CD14-positive monocyte (primary cell): Measurements from ENCODE around the gene ZNF280D. TPM values are rescaled to one million over a fixed set of nuclear protein-coding genes. Genes with fewer than 3 reads are reported as not detected.

Experiments used
- DNase-seq, 3 donors: peaks; one replicate each; pipeline ENCODE4 v3.0.0-alpha.2; 2011 to 2022
- H2AFZ ChIP-seq: 2 replicates; pipeline ENCODE4 v1.6.0; 2012; ENCODE audit warnings: mild to moderate bottlenecking, low read depth, low read length, inconsistent platforms; ENCODE audit not compliant: insufficient read depth, poor library complexity, severe bottlenecking
- H3K27ac ChIP-seq, 2 donors: 1 replicate in 1 of 2; 2 replicates in 1 of 2; pipeline ENCODE4 v1.5.1; 2012 to 2013; ENCODE audit warnings: low read length in 2 of 2, control low read depth in 1 of 2, inconsistent platforms in 1 of 2, low read depth in 1 of 2, mild to moderate bottlenecking in 1 of 2
- H3K27me3 ChIP-seq, 2 donors: one replicate each; pipeline versions ENCODE4 v1.6.0 to v1.6.1; 2011 to 2013; ENCODE audit warnings: low read length in 2 of 2; ENCODE audit not compliant: control insufficient read depth in 2 of 2, insufficient read depth in 2 of 2
- H3K36me3 ChIP-seq, 2 donors: replicated peaks in 1 of 2; 1 replicate in 1 of 2; 2 replicates in 1 of 2; pipeline versions ENCODE4 v1.5.1 to v1.6.1; 2012 to 2013; ENCODE audit warnings: low read length in 2 of 2, control low read depth in 1 of 2, inconsistent platforms in 1 of 2, mild to moderate bottlenecking in 1 of 2; ENCODE audit not compliant: insufficient read depth in 2 of 2, control insufficient read depth in 1 of 2
- H3K4me1 ChIP-seq, 2 donors: 1 replicate in 1 of 2; 2 replicates in 1 of 2; pipeline versions ENCODE4 v1.5.1 to v1.6.1; 2012 to 2013; ENCODE audit warnings: low read length in 2 of 2, control low read depth in 1 of 2, inconsistent platforms in 1 of 2, mild to moderate bottlenecking in 1 of 2, moderate library complexity in 1 of 2; ENCODE audit not compliant: insufficient read depth in 2 of 2, control insufficient read depth in 1 of 2
- H3K4me2 ChIP-seq: replicated peaks from 2 replicates; pipeline ENCODE3; 2012; ENCODE audit warnings: low read length, moderate library complexity, mild to moderate bottlenecking; ENCODE audit not compliant: poor library complexity, severe bottlenecking; ENCODE audit errors: extremely low read depth
- H3K4me3 ChIP-seq, 3 experiments: fragments of 200-600 bp in 1 of 3; sonication (generic) in 1 of 3; replicated peaks in 1 of 3; 1 replicate in 2 of 3; 2 replicates in 1 of 3; pipeline ENCODE4 v1.5.1; 2011 to 2013; ENCODE audit warnings: low read length in 3 of 3, mild to moderate bottlenecking in 3 of 3, control low read depth in 2 of 3, low read depth in 2 of 3, inconsistent platforms in 1 of 3, moderate library complexity in 1 of 3
- H3K79me2 ChIP-seq: 2 replicates; pipeline ENCODE4 v1.6.0; 2012; ENCODE audit warnings: mild to moderate bottlenecking, control low read depth, inconsistent platforms, low read length, moderate library complexity; ENCODE audit not compliant: insufficient read depth
- H3K9ac ChIP-seq: 2 replicates; pipeline ENCODE4 v1.6.0; 2017; ENCODE audit warnings: low read length, mild to moderate bottlenecking; ENCODE audit not compliant: insufficient read depth, poor library complexity, severe bottlenecking
- H3K9me3 ChIP-seq, 2 donors: replicated peaks in 1 of 2; 1 replicate in 1 of 2; 2 replicates in 1 of 2; pipeline versions ENCODE4 v1.5.1 to v1.6.1; 2012 to 2013; ENCODE audit warnings: low read length in 2 of 2, control low read depth in 1 of 2; ENCODE audit not compliant: control insufficient read depth in 1 of 2, insufficient read depth in 1 of 2
- H4K20me1 ChIP-seq: 2 replicates; pipeline ENCODE4 v1.6.0; 2012; ENCODE audit warnings: mild to moderate bottlenecking, low read length, control low read depth, moderate library complexity; ENCODE audit not compliant: insufficient read depth
- H3K27ac Mint-ChIP-seq, 7 donors: one replicate each; pipeline ENCODE4 v1.8.0; 2020; ENCODE audit warnings: mild to moderate bottlenecking in 7 of 7, mixed read lengths in 7 of 7, moderate library complexity in 6 of 7, inconsistent platforms in 2 of 7
- H3K27me3 Mint-ChIP-seq, 3 donors: one replicate each; pipeline ENCODE4 v1.8.0; 2021 to 2022; ENCODE audit warnings: low read depth in 3 of 3, mild to moderate bottlenecking in 3 of 3, mixed read lengths in 3 of 3, moderate library complexity in 3 of 3, inconsistent platforms in 1 of 3
- H3K36me3 Mint-ChIP-seq, 2 donors: one replicate each; pipeline ENCODE4 v1.8.0; 2020; ENCODE audit warnings: mixed read lengths in 2 of 2, inconsistent platforms in 1 of 2, mild to moderate bottlenecking in 1 of 2
- H3K4me1 Mint-ChIP-seq: one replicate; pipeline ENCODE4 v1.8.0; 2020; ENCODE audit warnings: mild to moderate bottlenecking, mixed read lengths
- H3K4me3 Mint-ChIP-seq, 2 donors: one replicate each; pipeline ENCODE4 v1.8.0; 2020; ENCODE audit warnings: mild to moderate bottlenecking in 2 of 2, mixed read lengths in 2 of 2, moderate library complexity in 1 of 2
- H3K9me3 Mint-ChIP-seq, 7 donors: one replicate each; pipeline ENCODE4 v1.8.0; 2020 to 2022; ENCODE audit warnings: mixed read lengths in 7 of 7, mild to moderate bottlenecking in 6 of 7, moderate library complexity in 6 of 7, inconsistent platforms in 2 of 7
- CTCF ChIP-seq: fragments of 200-600 bp; IDR thresholded peaks from one replicate; pipeline ENCODE4 v1.8.0; 2022; ENCODE audit warnings: antibody characterized with exemption, mild to moderate bottlenecking
- WGBS: methylation state at CpG from one replicate; pipeline ENCODE4 v1.1.5; 2013; ENCODE audit warnings: missing lambda C conversion rate; ENCODE audit not compliant: insufficient coverage; 5-methylcytosine and 5-hydroxymethylcytosine counted together
- intact Hi-C, 2 donors: fragments of 100-400 bp; cut with micrococcal nuclease; formaldehyde crosslinking; loops; one replicate each; pipeline versions ENCODE4 v1.15.0 to v1.15.1; 2023
- polyA plus RNA-seq, 3 donors: library from polyadenylated mRNA; depleted of rRNA in 1 of 3; unstranded in 2 of 3; stranded (reverse) in 1 of 3; fragments of 300-500 nt in 2 of 3; fragments of >200 nt in 1 of 3; fragmentation: Illumina TruSeq in 2 of 3; gene quantifications; 1 replicate in 2 of 3; 2 replicates in 1 of 3; pipeline ENCODE4 v1.2.3, GENCODE V29; 2012 to 2021

The ZNF280D gene
- polyA plus RNA-seq, 3 donors: 5.1 to 14.2 (median 8.0) TPM

DNA sequence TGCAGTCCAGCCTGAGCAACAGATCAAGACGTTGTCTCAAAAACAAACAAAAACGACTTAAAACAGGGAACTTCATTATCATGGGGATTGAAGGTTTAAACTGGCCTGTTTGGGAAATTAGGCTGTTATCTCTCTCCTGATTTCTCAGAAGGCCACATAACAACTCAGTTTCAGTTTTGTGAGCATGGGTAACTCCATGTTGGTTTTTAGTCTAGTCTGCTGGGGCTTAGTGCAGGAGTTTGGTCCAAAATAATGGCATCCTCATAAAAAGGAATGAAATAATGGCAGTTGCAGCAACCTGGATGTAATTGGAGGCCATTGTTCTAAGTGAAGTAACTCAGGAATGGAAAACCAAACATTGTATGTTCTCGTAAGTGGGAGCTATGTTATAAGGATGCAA is 2.3 kb upstream of the ZNF280D start:
- Histone ChIP-seq H3K27ac (no peak overlapping the region), H3K9ac (no peak overlapping the region), H2AFZ (peak overlapping the region; percentile 21), H3K36me3 (no peaks in the 10 kb centered on the region), H3K27me3 (no peaks in the 10 kb centered on the region), H3K79me2 (peaks cover 24% of the 10 kb centered on the region), H3K4me2 (no peak overlapping the region), H3K4me1 (peaks cover 25 to 29% of the 10 kb centered on the region in 2 donors), H3K9me3 (no peaks in the 10 kb centered on the region), H4K20me1 (peaks cover 5% of the 10 kb centered on the region), H3K4me3 (no peak overlapping the region)
- intact Hi-C loops: no loop called here
- H3K36me3 Mint-ChIP-seq: peaks cover 0 to 4% of the 10 kb centered on the region in 2 donors
- no peak for DNase-seq
- H3K27me3 Mint-ChIP-seq: peaks cover 0 to 1% (median 0%) of the 10 kb centered on the region in 3 donors
- H3K27ac Mint-ChIP-seq: no peak overlapping the region
- no peak for TF ChIP-seq CTCF
- peaks cover 0 to 6% (median 0%) of the 10 kb centered on the region in 7 donors for H3K9me3 Mint-ChIP-seq
- H3K4me3 Mint-ChIP-seq: no peak overlapping the region
- peaks cover 26% of the 10 kb centered on the region for H3K4me1 Mint-ChIP-seq
- WGBS: 50% methylated on average over 2 of the region's 3 CpGs

DNA sequence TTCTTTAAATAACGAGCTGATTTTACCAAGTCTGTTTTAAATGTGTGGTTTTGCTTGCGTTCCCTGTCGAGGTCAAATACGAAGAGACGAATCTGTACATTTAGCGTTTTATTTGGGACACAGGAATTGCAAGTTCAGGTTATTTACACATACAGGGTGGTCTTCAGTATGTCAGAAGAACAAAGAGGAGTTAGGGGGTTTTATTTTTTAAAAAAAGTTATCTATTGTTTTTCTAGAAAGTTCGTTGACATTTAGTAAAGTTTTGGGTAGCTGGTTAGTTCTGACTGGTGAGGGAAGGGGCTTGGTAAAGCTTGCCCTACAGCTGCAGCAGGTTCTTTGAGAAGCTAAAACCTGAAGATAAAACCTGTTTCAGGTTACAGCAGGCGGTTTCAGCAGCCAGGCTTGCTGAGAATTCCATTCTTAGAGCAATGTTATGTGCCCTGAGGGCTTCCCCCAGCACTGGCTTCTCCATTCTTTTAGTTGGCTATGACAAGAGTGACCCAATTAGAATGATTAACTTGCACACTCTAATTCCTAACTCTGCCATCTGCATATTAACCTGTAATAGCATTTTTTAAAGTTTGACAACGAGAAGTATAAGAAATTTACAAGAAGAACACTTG is 815 bp upstream of the ZNF280D start:
- Histone ChIP-seq H3K27me3 (no peaks in the 10 kb centered on the region), H4K20me1 (peaks cover 12% of the 10 kb centered on the region), H3K9ac (no peak overlapping the region), H3K79me2 (peaks cover 37% of the 10 kb centered on the region), H3K36me3 (no peaks in the 10 kb centered on the region), H3K4me2 (peak overlapping the region; percentile 94), H2AFZ (peak overlapping the region; percentile 96), H3K27ac (peak overlapping the region; percentile 64 to 91), H3K9me3 (no peaks in the 10 kb centered on the region), H3K4me1 (peaks cover 29 to 43% of the 10 kb centered on the region in 2 donors), H3K4me3 (peak overlapping the region in 1 of 3 experiments; percentile 86)
- Mint-ChIP-seq H3K27me3 (peaks cover 0 to 1% (median 0%) of the 10 kb centered on the region in 3 donors), H3K9me3 (peaks cover 0 to 5% (median 0%) of the 10 kb centered on the region in 7 donors), H3K4me3 (peak overlapping the region; percentile 47), H3K27ac (peak overlapping the region in 2 of 7 donors; percentile 19 to 54), H3K4me1 (peaks cover 38% of the 10 kb centered on the region), H3K36me3 (peaks cover 0 to 4% of the 10 kb centered on the region in 2 donors)
- no peak for TF ChIP-seq CTCF
- WGBS: 97% methylated on average over 8 of the region's 9 CpGs
- intact Hi-C loops: no loop called here
- DNase-seq: no peak
